ENCODE measurements around the gene CEMIP. TPM values are rescaled to one million over a fixed set of nuclear protein-coding genes. Genes with fewer than 3 reads are reported as not detected.

CEMIP gene
- total RNA-seq, 1 experiment from 2014 or later, result 0.61 TPM

- POLR2A ChIA-PET (ENCODE audit: unreplicated experiment), result no interaction called here
- Histone ChIP-seq H4K20me1 (ENCODE audit: insufficient read depth) (no peaks in the 10 kb centered on the region), H3K4me3 (no peak overlapping the region)
These were observed 96.6 kb downstream of the CEMIP start for GRCh38 chr15:80875568-80876347.

GRCh38 chr15:80876348-80876674, 97.1 kb downstream of the CEMIP start:
- H3K27me3 ChIP-seq (ENCODE audit: insufficient read depth, low read depth), result no peaks in the 10 kb centered on the region
- no peak overlapping the region for H3K4me3 ChIP-seq
- ChIA-PET POLR2A (ENCODE audit: unreplicated experiment) (no interaction called here), CTCF (interaction anchor here (0.6 kb wide), 1 partner anchor 10 kb away, joined by 4 read pairs; no protein-coding TSS in a partner anchor)
- no peak overlapping the region for H3K4me2 ChIP-seq
- H3K79me2 ChIP-seq (ENCODE audit: low read depth), result no peaks in the 10 kb centered on the region
- H3K36me3 ChIP-seq (ENCODE audit: low read depth), result no peaks in the 10 kb centered on the region; the same call in 1 of the 2 replicates
- H4K20me1 ChIP-seq (ENCODE audit: insufficient read depth), result no peaks in the 10 kb centered on the region
- no peak overlapping the region for H3K27ac ChIP-seq
- BruUV-seq (replicated peaks), result no TSS peak
- intact Hi-C loops (cut with micrococcal nuclease; ENCODE audit: unreplicated experiment), result no loop called here
- no peaks in the 10 kb centered on the region for H3K9me2 ChIP-seq (ENCODE audit: insufficient read depth)
- no peaks in the 10 kb centered on the region for H3F3A ChIP-seq (ENCODE audit: insufficient read depth, low read depth)
- no peak for DNase-seq
- no peaks in the 10 kb centered on the region for H3K4me1 ChIP-seq (replicated peaks; ENCODE audit: insufficient read depth)
- H2AFZ ChIP-seq, result no peak overlapping the region
- H3K9me3 ChIP-seq (ENCODE audit: insufficient read depth, low read depth), result no peaks in the 10 kb centered on the region
- TF ChIP-seq CTCF (conservative IDR thresholded peaks at IDR 0.05) (no peak), EZH2 (IDR thresholded peaks at IDR 0.05; ENCODE audit: low read depth) (no peak)

More at GRCh38 chr15:80875568-80876347, 96.6 kb downstream of the CEMIP start:
- no peaks in the 10 kb centered on the region for H3K4me1 ChIP-seq (replicated peaks; ENCODE audit: insufficient read depth)
- no peaks in the 10 kb centered on the region for H3K9me3 ChIP-seq (ENCODE audit: insufficient read depth, low read depth)
- DNase-seq, result no peak
- no peaks in the 10 kb centered on the region for H3K79me2 ChIP-seq (ENCODE audit: low read depth)
- TF ChIP-seq EZH2 (IDR thresholded peaks at IDR 0.05; ENCODE audit: low read depth) (no peak), CTCF (conservative IDR thresholded peaks at IDR 0.05) (no peak)
- CTCF ChIA-PET, result interaction anchor here (0.6 kb wide), 1 partner anchor 10 kb away, joined by 4 read pairs; no protein-coding TSS in a partner anchor
- no TSS peak for BruUV-seq (replicated peaks)
- no peak overlapping the region for H2AFZ ChIP-seq
- H3F3A ChIP-seq (ENCODE audit: insufficient read depth, low read depth), result no peaks in the 10 kb centered on the region
- intact Hi-C loops (cut with micrococcal nuclease; ENCODE audit: unreplicated experiment), result no loop called here
- H3K27me3 ChIP-seq (ENCODE audit: insufficient read depth, low read depth), result no peaks in the 10 kb centered on the region
- H3K4me2 ChIP-seq, result no peak overlapping the region
- no peaks in the 10 kb centered on the region; the same call in 1 of the 2 replicates for H3K36me3 ChIP-seq (ENCODE audit: low read depth)
- no peak overlapping the region for H3K27ac ChIP-seq
- H3K9me2 ChIP-seq (ENCODE audit: insufficient read depth), result no peaks in the 10 kb centered on the region

- H3K79me2 ChIP-seq (ENCODE audit: low read depth), result no peaks in the 10 kb centered on the region
- no peak overlapping the region for H3K27ac ChIP-seq
- ChIA-PET CTCF (no interaction called here), POLR2A (ENCODE audit: unreplicated experiment) (no interaction called here)
- H3K9me2 ChIP-seq (ENCODE audit: insufficient read depth), result no peaks in the 10 kb centered on the region
- no TSS peak for BruUV-seq (replicated peaks)
- H3K4me2 ChIP-seq, result no peak overlapping the region
- no peak overlapping the region for H3K4me3 ChIP-seq
- intact Hi-C loops (cut with micrococcal nuclease; ENCODE audit: unreplicated experiment), result no loop called here
- H3K36me3 ChIP-seq (ENCODE audit: low read depth), result no peaks in the 10 kb centered on the region; the same call in 1 of the 2 replicates
- no peaks in the 10 kb centered on the region for H3K4me1 ChIP-seq (replicated peaks; ENCODE audit: insufficient read depth)
- H3K27me3 ChIP-seq (ENCODE audit: insufficient read depth, low read depth), result no peaks in the 10 kb centered on the region
- no peaks in the 10 kb centered on the region for H4K20me1 ChIP-seq (ENCODE audit: insufficient read depth)
- DNase-seq, result no peak
- H3K9me3 ChIP-seq (ENCODE audit: insufficient read depth, low read depth), result no peaks in the 10 kb centered on the region
- no peak for TF ChIP-seq EZH2 (IDR thresholded peaks at IDR 0.05; ENCODE audit: low read depth)
- TF ChIP-seq CTCF (conservative IDR thresholded peaks at IDR 0.05), result no peak
- no peak overlapping the region for H2AFZ ChIP-seq
- H3F3A ChIP-seq (ENCODE audit: insufficient read depth, low read depth), result no peaks in the 10 kb centered on the region
These were observed 99.2 kb downstream of the CEMIP start for GRCh38 chr15:80878242-80878866.
